Endothelial cell of umbilical vein (primary cell): Measurements from ENCODE around the gene TOM1L2. TPM values are rescaled to one million over a fixed set of nuclear protein-coding genes. Genes with fewer than 3 reads are reported as not detected.

Experiments
- BruUV-seq: library from RNA; stranded (reverse); fragments of 400-500 nt; replicated peaks from 2 replicates; lab custom pipeline; 2021; lab: Mats Ljungman, UMichigan
- CTCF ChIA-PET: fragments of 300-600, 350-600 bp; sonication (Branson Sonifier 250); formaldehyde crosslinking; loops from one replicate; lab custom pipeline; 2021; ENCODE audit warnings: antibody characterized with exemption, inconsistent platforms; lab: Charles Lee
- POLR2A ChIA-PET: fragments of 300-600, 350-600 bp; sonication (Branson Sonifier 250); formaldehyde crosslinking; loops from one replicate; lab custom pipeline; 2021; ENCODE audit warnings: antibody characterized with exemption, inconsistent platforms; lab: Charles Lee
- DNase-seq: peaks from one replicate; pipeline ENCODE4 v3.0.0-alpha.2; 2011; ENCODE audit warnings: low read depth, low spot score
- FAIRE-seq: peaks from 2 replicates; lab custom pipeline; 2011; peaks lifted over from hg19 to GRCh38; lab: Jason Lieb, UNC
- H2AFZ ChIP-seq: 2 replicates; pipeline ENCODE4 v1.6.0; 2012; ENCODE audit warnings: low read depth, low read length, control low read depth, inconsistent platforms
- H3K27ac ChIP-seq: 2 replicates; pipeline ENCODE4 v1.5.1; 2011; ENCODE audit warnings: low read depth, mild to moderate bottlenecking, control low read depth, low read length, moderate library complexity; ENCODE audit not compliant: insufficient read depth
- H3K27me3 ChIP-seq, 2 experiments: 2 replicates each; pipeline versions ENCODE4 v1.6.0 to v1.6.1; 2011; ENCODE audit warnings: low read length in 2 of 2, mixed read lengths in 1 of 2; ENCODE audit not compliant: control insufficient read depth in 2 of 2, insufficient read depth in 2 of 2
- H3K36me3 ChIP-seq, 2 experiments: 2 replicates in 1 of 2; 3 replicates in 1 of 2; pipeline ENCODE4 v1.5.1; 2011; ENCODE audit warnings: low read length in 2 of 2, mild to moderate bottlenecking in 1 of 2, moderate library complexity in 1 of 2; ENCODE audit not compliant: control insufficient read depth in 2 of 2, insufficient read depth in 2 of 2; ENCODE audit errors: extremely low read depth in 1 of 2
- H3K4me1 ChIP-seq: 3 replicates; pipeline ENCODE4 v1.5.1; 2011; ENCODE audit warnings: mild to moderate bottlenecking, low read length; ENCODE audit not compliant: control insufficient read depth, insufficient read depth; ENCODE audit errors: extremely low read depth
- H3K4me2 ChIP-seq: 2 replicates; pipeline ENCODE4 v1.6.1; 2011; ENCODE audit warnings: low read length, control low read depth, mixed read lengths; ENCODE audit not compliant: insufficient read depth
- H3K4me3 ChIP-seq, 3 experiments: fragments of 200-600 bp in 1 of 3; sonication (generic), shearing (Covaris generic) in 1 of 3; replicated peaks in 1 of 3; 2 replicates each; pipeline ENCODE4 v1.5.1; 2011 to 2016; ENCODE audit warnings: control low read depth in 3 of 3, low read length in 3 of 3, mild to moderate bottlenecking in 2 of 3, inconsistent platforms in 1 of 3, low read depth in 1 of 3, moderate library complexity in 1 of 3; ENCODE audit not compliant: insufficient read depth in 1 of 3
- H3K79me2 ChIP-seq: 2 replicates; pipeline ENCODE4 v1.6.0; 2012; ENCODE audit warnings: low read length, inconsistent platforms; ENCODE audit not compliant: control insufficient read depth, insufficient read depth
- H3K9ac ChIP-seq: replicated peaks from 2 replicates; pipeline ENCODE3; 2011; ENCODE audit warnings: low read length, control low read depth; ENCODE audit not compliant: insufficient read depth; ENCODE audit errors: extremely low read depth
- H3K9me1 ChIP-seq: replicated peaks from 3 replicates; pipeline ENCODE4 v1.6.0; 2011; ENCODE audit warnings: mild to moderate bottlenecking, low read length; ENCODE audit not compliant: control insufficient read depth, insufficient read depth; ENCODE audit errors: extremely low read depth
- H3K9me3 ChIP-seq: replicated peaks from 2 replicates; pipeline ENCODE4 v1.5.1; 2012; ENCODE audit warnings: low read length, inconsistent platforms; ENCODE audit not compliant: control insufficient read depth, insufficient read depth
- H4K20me1 ChIP-seq: replicated peaks from 2 replicates; pipeline ENCODE3; 2011; ENCODE audit warnings: mild to moderate bottlenecking, low read length; ENCODE audit not compliant: control insufficient read depth, insufficient read depth; ENCODE audit errors: extremely low read depth
- EZH2 ChIP-seq: IDR thresholded peaks from 2 replicates; pipeline ENCODE4 v1.6.1; 2012; ENCODE audit warnings: borderline replicate concordance, low read depth, mild to moderate bottlenecking, moderate library complexity, low read length, inconsistent platforms; ENCODE audit not compliant: severe bottlenecking
- FOS ChIP-seq: IDR thresholded peaks from 2 replicates; pipeline ENCODE4 v1.6.1; 2011; ENCODE audit warnings: mild to moderate bottlenecking, low read length, moderate library complexity, borderline replicate concordance; ENCODE audit not compliant: insufficient read depth
- GATA2 ChIP-seq: IDR thresholded peaks from 2 replicates; pipeline ENCODE4 v1.7.0; 2011; ENCODE audit warnings: low read depth, mild to moderate bottlenecking, moderate library complexity, mixed read lengths, low read length; ENCODE audit not compliant: insufficient read length, insufficient read depth
- JUN ChIP-seq: IDR thresholded peaks from 2 replicates; pipeline ENCODE4 v1.6.1; 2011; ENCODE audit warnings: borderline replicate concordance, low read depth; ENCODE audit not compliant: insufficient read length, insufficient read depth
- MAX ChIP-seq: IDR thresholded peaks from 2 replicates; pipeline ENCODE4 v1.6.1; 2011; ENCODE audit not compliant: insufficient read depth, insufficient read length
- MYC ChIP-seq: IDR thresholded peaks from one replicate; pipeline ENCODE4 v1.6.1; 2011; ENCODE audit warnings: mild to moderate bottlenecking, low read depth, low read length
- POLR2A ChIP-seq: IDR thresholded peaks from 2 replicates; pipeline ENCODE4 v1.6.1; 2012; ENCODE audit warnings: low read depth, mild to moderate bottlenecking, control low read depth, low read length
- POLR2AphosphoS5 ChIP-seq: IDR thresholded peaks from 2 replicates; pipeline ENCODE4 v1.6.1; 2012; ENCODE audit warnings: low read depth, mild to moderate bottlenecking, control low read depth, low read length, moderate library complexity; ENCODE audit not compliant: insufficient read depth
- dilution Hi-C: fragments of 300-500 bp; cut with MboI; formaldehyde crosslinking; loops from one replicate; pipeline ENCODE4 v1.15.0; 2019; ENCODE audit warnings: low sequenced_read_pairs; ENCODE audit not compliant: extremely low pct_ligation_motif_present
- intact Hi-C: fragments of 100-400 bp; cut with micrococcal nuclease; formaldehyde crosslinking; loops from one replicate; pipeline ENCODE4 v1.10.0; 2022
- polyA plus RNA-seq, 4 experiments: library from polyadenylated mRNA; depleted of rRNA in 3 of 4; stranded (reverse) in 3 of 4; unstranded in 1 of 4; fragments of >200 nt; gene quantifications; 2 replicates each; pipeline versions ENCODE4 v1.2.1 to v1.2.3, GENCODE V29; 2011 to 2012; ENCODE audit warnings: missing spikeins in 1 of 4
- total RNA-seq: library from RNA; stranded (reverse); gene quantifications from 2 replicates; pipeline ENCODE4 v1.2.3, GENCODE V29; 2021
- TF ChIP-seq, protein P1 (sequence below), 2 donors: IDR thresholded peaks; 1 replicate in 1 of 2; 2 replicates in 1 of 2; pipeline ENCODE4 v1.5.1; 2011; ENCODE audit warnings: low read length in 2 of 2, mild to moderate bottlenecking in 2 of 2, moderate library complexity in 2 of 2, control low read depth in 1 of 2, inconsistent platforms in 1 of 2, low read depth in 1 of 2; ENCODE audit not compliant: insufficient read depth in 1 of 2; ENCODE audit errors: extremely low read depth in 1 of 2

Gene TOM1L2
- total and polyA plus RNA-seq, 2 donors (not counting 3 experiments of a cell fraction or from before 2014, with no cell fraction given) = 31.7 to 37.6 TPM

- Histone ChIP-seq H3K4me2 (no peak overlapping the region), H3K4me3 (no peak overlapping the region), H3K4me1 (no peaks in the 10 kb centered on the region), H2AFZ (no peak overlapping the region), H3K9me3 (no peaks in the 10 kb centered on the region), H3K9me1 (no peaks in the 10 kb centered on the region), H4K20me1 (no peaks in the 10 kb centered on the region), H3K79me2 (no peaks in the 10 kb centered on the region), H3K27ac (no peak overlapping the region), H3K36me3 (peaks cover 0 to 5% of the 10 kb centered on the region in 2 experiments), H3K9ac (no peak overlapping the region), H3K27me3 (no peaks in the 10 kb centered on the region)
- ChIA-PET POLR2A (no interaction called here), CTCF (interaction anchor here (1.7 to 7.8 kb wide), 4 partner anchors 28 to 145 kb away, joined by 4 to 175 read pairs (median 12); no protein-coding TSS in a partner anchor)
- DNase-seq (no peak), FAIRE-seq (no peak)
- intact Hi-C loops (no loop called here), dilution Hi-C loops (loop anchor here (25.0 kb wide), 1 partner anchor 149 kb away; the partner anchor contains the start of genes ATPAF2 and GID4)
- no peak for TF ChIP-seq POLR2AphosphoS5
- no TSS peak for BruUV-seq
These were observed 84.4 kb downstream of the TOM1L2 start for GRCh38 chr17:17887752-17888304.

DNA sequence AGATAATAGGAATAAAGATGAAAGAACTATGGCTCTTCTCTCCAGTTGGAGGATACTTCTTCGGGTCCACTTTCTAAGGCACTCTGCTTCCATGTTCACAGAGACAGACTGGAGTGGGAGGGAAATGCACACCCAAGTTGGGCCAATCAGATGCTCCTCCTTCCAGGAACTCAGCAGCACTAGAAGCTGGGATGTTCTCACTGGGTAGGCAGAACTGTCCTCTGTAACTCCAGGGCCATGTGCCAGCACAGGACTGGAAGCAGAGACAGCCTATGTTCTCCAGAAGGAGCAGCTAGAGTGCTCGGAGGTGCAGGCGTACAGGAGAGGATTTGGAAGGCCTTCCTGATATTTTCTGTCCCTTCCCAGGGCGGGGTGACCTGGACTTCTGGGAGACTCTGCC is 85.5 kb downstream of the TOM1L2 start:
- ChIA-PET POLR2A (no interaction called here), CTCF (interaction anchor here (0.9 to 7.8 kb wide), 3 partner anchors 30 to 149 kb away, joined by 3 to 175 read pairs (median 19); no protein-coding TSS in a partner anchor)
- Histone ChIP-seq H3K27me3 (no peaks in the 10 kb centered on the region), H3K9ac (no peak overlapping the region), H2AFZ (no peak overlapping the region), H3K36me3 (peaks cover 0 to 9% of the 10 kb centered on the region in 2 experiments), H3K9me3 (no peaks in the 10 kb centered on the region), H3K79me2 (no peaks in the 10 kb centered on the region), H3K27ac (no peak overlapping the region), H3K4me3 (no peak overlapping the region), H3K4me2 (no peak overlapping the region), H3K4me1 (no peaks in the 10 kb centered on the region), H3K9me1 (no peaks in the 10 kb centered on the region), H4K20me1 (no peaks in the 10 kb centered on the region)
- no peak for FAIRE-seq
- dilution Hi-C loops = loop anchor here (25.0 kb wide), 1 partner anchor 151 kb away; the partner anchor contains the start of genes ATPAF2 and GID4
- TF ChIP-seq, protein P1, sequence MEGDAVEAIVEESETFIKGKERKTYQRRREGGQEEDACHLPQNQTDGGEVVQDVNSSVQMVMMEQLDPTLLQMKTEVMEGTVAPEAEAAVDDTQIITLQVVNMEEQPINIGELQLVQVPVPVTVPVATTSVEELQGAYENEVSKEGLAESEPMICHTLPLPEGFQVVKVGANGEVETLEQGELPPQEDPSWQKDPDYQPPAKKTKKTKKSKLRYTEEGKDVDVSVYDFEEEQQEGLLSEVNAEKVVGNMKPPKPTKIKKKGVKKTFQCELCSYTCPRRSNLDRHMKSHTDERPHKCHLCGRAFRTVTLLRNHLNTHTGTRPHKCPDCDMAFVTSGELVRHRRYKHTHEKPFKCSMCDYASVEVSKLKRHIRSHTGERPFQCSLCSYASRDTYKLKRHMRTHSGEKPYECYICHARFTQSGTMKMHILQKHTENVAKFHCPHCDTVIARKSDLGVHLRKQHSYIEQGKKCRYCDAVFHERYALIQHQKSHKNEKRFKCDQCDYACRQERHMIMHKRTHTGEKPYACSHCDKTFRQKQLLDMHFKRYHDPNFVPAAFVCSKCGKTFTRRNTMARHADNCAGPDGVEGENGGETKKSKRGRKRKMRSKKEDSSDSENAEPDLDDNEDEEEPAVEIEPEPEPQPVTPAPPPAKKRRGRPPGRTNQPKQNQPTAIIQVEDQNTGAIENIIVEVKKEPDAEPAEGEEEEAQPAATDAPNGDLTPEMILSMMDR (IDR thresholded peaks at IDR 0.05; ENCODE audit: extremely low read depth in 1 of 2, insufficient read depth in 1 of 2, low read depth in 1 of 2, low read length in 2 of 2) = no peak
- TF ChIP-seq POLR2A (no peak), POLR2AphosphoS5 (no peak), EZH2 (no peak), FOS (no peak), MAX (no peak), MYC (no peak), GATA2 (no peak), JUN (no peak)
- intact Hi-C loops = no loop called here
- no peak for DNase-seq
- no TSS peak for BruUV-seq
